ENCODE results near the gene TMEM26.

- TF ChIP-seq CTCF (IDR thresholded peaks at IDR 0.05 in 2 of 3, conservative IDR thresholded peaks at IDR 0.05 in 1 of 3; ENCODE audit: insufficient read depth in 2 of 3, low read depth in 1 of 3, low read length in 3 of 3) (no peak), ZFP36 (IDR thresholded peaks at IDR 0.05; ENCODE audit: low read depth, low read length, partially characterized antibody) (no peak), RAD21 (CRISPR knock-in tag; conservative IDR thresholded peaks at IDR 0.05 in 1 of 2, IDR thresholded peaks at IDR 0.05 in 1 of 2) (no peak), EZH2 (IDR thresholded peaks at IDR 0.05; ENCODE audit: borderline replicate concordance, low read depth, low read length) (no peak), WHSC1 (IDR thresholded peaks at IDR 0.05; ENCODE audit: low read length) (no peak), TCF7 (IDR thresholded peaks at IDR 0.05; ENCODE audit: borderline replicate concordance) (no peak), ZNF277 (CRISPR knock-in tag; IDR thresholded peaks at IDR 0.05; ENCODE audit: borderline replicate concordance) (no peak), POLR2AphosphoS5 (IDR thresholded peaks at IDR 0.05; ENCODE audit: control insufficient read depth, insufficient read depth, low read depth, low read length) (no peak)
Observed at GRCh38 chr10:61486251-61486650, 33.1 kb upstream of the TMEM26 start.
